ENCODE results near the gene TCHP.

TCHP gene

GRCh38 chr12:109932878-109933503 is 32.9 kb downstream of the TCHP start:
- DNase-seq (ENCODE audit: low spot score) = no peak

- no peak for DNase-seq (ENCODE audit: low spot score)
These were observed 34.0 kb downstream of the TCHP start for GRCh38 chr12:109934026-109934425.

- peak; percentile 78 for DNase-seq (ENCODE audit: low spot score)
These were observed 37.3 kb downstream of the TCHP start for GRCh38 chr12:109937371-109937770.

GRCh38 chr12:109938947-109939346 is 38.9 kb downstream of the TCHP start:
- DNase-seq (ENCODE audit: low spot score) = no peak

- no peak for DNase-seq (ENCODE audit: low spot score)
These were observed 39.4 kb downstream of the TCHP start for GRCh38 chr12:109939504-109939903.

GRCh38 chr12:109940339-109940923 is 40.4 kb downstream of the TCHP start:
- DNase-seq (ENCODE audit: low spot score) = no peak

GRCh38 chr12:109943811-109944210 is 43.7 kb downstream of the TCHP start:
- no peak for DNase-seq (ENCODE audit: low spot score)

GRCh38 chr12:109944561-109945359 is 44.7 kb downstream of the TCHP start:
- no peak for DNase-seq (ENCODE audit: low spot score)

GRCh38 chr12:109946505-109946904 is 46.4 kb downstream of the TCHP start:
- DNase-seq (ENCODE audit: low spot score) = peak; percentile 62

- DNase-seq (ENCODE audit: low spot score) = no peak
These were observed 46.8 kb downstream of the TCHP start for GRCh38 chr12:109946913-109947312.

- peak; percentile 94 for DNase-seq (ENCODE audit: low spot score)
These were observed 47.4 kb downstream of the TCHP start for GRCh38 chr12:109947521-109947920.

- DNase-seq (ENCODE audit: low spot score) = no peak
These were observed 48.3 kb downstream of the TCHP start for GRCh38 chr12:109948368-109948767.

GRCh38 chr12:109949089-109949488 is 49.0 kb downstream of the TCHP start:
- peak; percentile 41 for DNase-seq (ENCODE audit: low spot score)

GRCh38 chr12:109950625-109951024 is 50.6 kb downstream of the TCHP start:
- no peak for DNase-seq (ENCODE audit: low spot score)

- DNase-seq (ENCODE audit: low spot score) = no peak
These were observed 51.1 kb downstream of the TCHP start for GRCh38 chr12:109951136-109951535.

GRCh38 chr12:109951751-109952150 is 51.7 kb downstream of the TCHP start:
- no peak for DNase-seq (ENCODE audit: low spot score)

GRCh38 chr12:109952160-109952858 is 52.2 kb downstream of the TCHP start:
- DNase-seq (ENCODE audit: low spot score) = no peak

GRCh38 chr12:109952873-109953272 is 52.8 kb downstream of the TCHP start:
- DNase-seq (ENCODE audit: low spot score) = no peak

- no peak for DNase-seq (ENCODE audit: low spot score)
These were observed 53.6 kb downstream of the TCHP start for GRCh38 chr12:109953656-109954055.

GRCh38 chr12:109958374-109958773 is 58.3 kb downstream of the TCHP start:
- no peak for DNase-seq (ENCODE audit: low spot score)

- no peak for DNase-seq (ENCODE audit: low spot score)
These were observed 59.5 kb downstream of the TCHP start for GRCh38 chr12:109959411-109960093.

GRCh38 chr12:109961201-109961600 is 61.1 kb downstream of the TCHP start:
- DNase-seq (ENCODE audit: low spot score) = no peak
